Transverse colon (tissue), 4 donors: Measurements from ENCODE around the gene YTHDC2. TPM values are rescaled to one million over a fixed set of nuclear protein-coding genes. Genes with fewer than 3 reads are reported as not detected.

Source experiments
- DNase-seq: peaks from one replicate; pipeline ENCODE4 v3.0.0-alpha.2; 2019
- H3K27ac ChIP-seq, 4 donors: fragments of 200-600 bp; sonication (generic); 2 replicates each; pipeline ENCODE4 v1.5.1; 2016 to 2018; ENCODE audit warnings: inconsistent platforms in 4 of 4
- H3K27me3 ChIP-seq: fragments of 200-600 bp; sonication (generic); 2 replicates; pipeline ENCODE4 v1.5.1; 2017; ENCODE audit warnings: inconsistent platforms
- H3K36me3 ChIP-seq, 4 donors: fragments of 200-600 bp; sonication (generic); 2 replicates each; pipeline ENCODE4 v1.5.1; 2017 to 2019; ENCODE audit warnings: inconsistent platforms in 4 of 4
- H3K4me1 ChIP-seq, 4 donors: fragments of 200-600 bp; sonication (generic); 2 replicates each; pipeline ENCODE4 v1.5.1; 2017 to 2020; ENCODE audit warnings: inconsistent platforms in 4 of 4
- H3K4me3 ChIP-seq, 4 donors: fragments of 200-600 bp; sonication (generic); 1 replicate in 1 of 4; 2 replicates in 3 of 4; pipeline versions ENCODE4 v1.5.1 to v1.6.1; 2017 to 2019; ENCODE audit warnings: inconsistent platforms in 4 of 4
- H3K9me3 ChIP-seq, 2 donors: fragments of 200-600 bp; sonication (generic); 2 replicates each; pipeline ENCODE4 v1.5.1; 2017 to 2019; ENCODE audit warnings: inconsistent platforms in 2 of 2
- CTCF ChIP-seq, 5 experiments: fragments of 200-600 bp in 3 of 5; fragments of 450-650 bp in 2 of 5; sonication (generic) in 3 of 5; IDR thresholded peaks; 1 replicate in 2 of 5; 2 replicates in 3 of 5; pipeline ENCODE4 v1.5.1; 2016 to 2017; ENCODE audit warnings: antibody characterized with exemption in 5 of 5, inconsistent platforms in 3 of 5, mild to moderate bottlenecking in 2 of 5, moderate library complexity in 1 of 5
- EP300 ChIP-seq: sonication (generic); formaldehyde crosslinking; IDR thresholded peaks from one replicate; pipeline ENCODE4 v1.6.1; 2017; ENCODE audit warnings: antibody characterized with exemption, low read depth
- POLR2A ChIP-seq: fragments of 450-650 bp; IDR thresholded peaks from one replicate; pipeline ENCODE4 v1.6.1; 2016; ENCODE audit warnings: antibody characterized with exemption, mild to moderate bottlenecking, moderate library complexity
- POLR2AphosphoS5 ChIP-seq, 3 donors: sonication (generic); formaldehyde crosslinking; IDR thresholded peaks; one replicate each; pipeline ENCODE4 v1.6.1; 2016; ENCODE audit warnings: antibody characterized with exemption in 3 of 3
- WGBS, 2 donors: methylation state at CpG; one replicate each; pipeline ENCODE4 v1.1.5; 2018; ENCODE audit warnings: low coverage in 1 of 2; 5-methylcytosine and 5-hydroxymethylcytosine counted together
- in situ Hi-C, 4 donors: fragments of 200-750 bp; cut with MboI; loops; one replicate each; pipeline versions ENCODE4 v1.15.0 to v1.15.1; 2017; ENCODE audit warnings: low sequenced_read_pairs in 3 of 4, low pct_ligation_motif_present in 1 of 4, low pct_unique_long_range_greater_than_20kb in 1 of 4
- intact Hi-C: fragments of 100-400 bp; cut with DNase I; formaldehyde crosslinking; loops from one replicate; pipeline ENCODE4 v1.15.1; 2023; ENCODE audit warnings: low total_unique reads
- total RNA-seq, 4 donors: library from RNA; depleted of rRNA; stranded (reverse); fragments of >200 nt; gene quantifications; one replicate each; pipeline ENCODE4 v1.1.0, GENCODE V29; 2016

YTHDC2 gene
- total RNA-seq, 4 donors from 2014 or later, result 23.6 to 35.4 (median 27.6) TPM

- intact Hi-C loops, result no loop called here
- DNase-seq, result no peak
- peaks cover 0 to 9% (median 0%) of the 10 kb centered on the region in 4 donors for H3K4me1 ChIP-seq
- H3K27me3 ChIP-seq, result no peaks in the 10 kb centered on the region
- no peak for TF ChIP-seq CTCF (IDR thresholded peaks at IDR 0.05)
- no peak for TF ChIP-seq POLR2A
- TF ChIP-seq POLR2AphosphoS5 (IDR thresholded peaks at IDR 0.05), result no peak
- TF ChIP-seq EP300, result no peak
- H3K4me3 ChIP-seq, result no peak overlapping the region
- peaks cover 0 to 5% (median 0%) of the 10 kb centered on the region in 4 donors for H3K36me3 ChIP-seq
- no peaks in the 10 kb centered on the region for H3K9me3 ChIP-seq
- in situ Hi-C loops, result loop anchor here in 3 of 4 donors (25.0 kb wide), 1 partner anchor 534 kb away; the partner anchor contains the start of gene DCP2 (in 3 of the 3)
- H3K27ac ChIP-seq, result no peak overlapping the region
Measured at GRCh38 chr5:113520899-113521298, 7.4 kb downstream of the YTHDC2 start.

GRCh38 chr5:113523168-113523567 is 9.7 kb downstream of the YTHDC2 start:
- no peak for TF ChIP-seq EP300
- Histone ChIP-seq H3K27ac (no peak overlapping the region), H3K4me3 (no peak overlapping the region), H3K27me3 (no peaks in the 10 kb centered on the region), H3K4me1 (no peaks in the 10 kb centered on the region), H3K36me3 (peaks cover 0 to 8% (median 2%) of the 10 kb centered on the region in 4 donors), H3K9me3 (no peaks in the 10 kb centered on the region)
- WGBS, 2 donors, result 69 to 86% methylated on average over 2 of the region's 2 CpGs
- no peak for DNase-seq
- intact Hi-C loops, result no loop called here
- in situ Hi-C loops, result loop anchor here in 3 of 4 donors (25.0 kb wide), 1 partner anchor 536 kb away; the partner anchor contains the start of gene DCP2 (in 3 of the 3)

GRCh38 chr5:113524927-113525326 is 11.4 kb downstream of the YTHDC2 start:
- intact Hi-C loops, result no loop called here
- WGBS, 2 donors, result 62 to 80% methylated on average over 2 of the region's 2 CpGs
- DNase-seq, result no peak
- Histone ChIP-seq H3K4me1 (no peaks in the 10 kb centered on the region), H3K27ac (peak overlapping the region in 3 of 4 donors; percentile 5 to 22 (median 22)), H3K36me3 (peaks cover 0 to 8% (median 0%) of the 10 kb centered on the region in 4 donors), H3K27me3 (no peaks in the 10 kb centered on the region), H3K9me3 (no peaks in the 10 kb centered on the region), H3K4me3 (no peak overlapping the region)
- TF ChIP-seq POLR2A, result no peak
- TF ChIP-seq CTCF (IDR thresholded peaks at IDR 0.05), result no peak
- no peak for TF ChIP-seq POLR2AphosphoS5 (IDR thresholded peaks at IDR 0.05)
- TF ChIP-seq EP300, result no peak
- in situ Hi-C loops, result loop anchor here in 3 of 4 donors (25.0 kb wide), 1 partner anchor 538 kb away; the partner anchor contains the start of gene DCP2 (in 3 of the 3)

GRCh38 chr5:113526421-113526820 is 12.9 kb downstream of the YTHDC2 start:
- DNase-seq, result no peak
- H3K27me3 ChIP-seq, result no peaks in the 10 kb centered on the region
- TF ChIP-seq POLR2A (no peak), POLR2AphosphoS5 (IDR thresholded peaks at IDR 0.05) (no peak), EP300 (no peak), CTCF (IDR thresholded peaks at IDR 0.05) (no peak)
- H3K4me1 ChIP-seq, result no peaks in the 10 kb centered on the region
- 85 to 92% methylated on average over 4 of the region's 4 CpGs for WGBS, 2 donors
- H3K27ac ChIP-seq, result no peak overlapping the region
- no peak overlapping the region for H3K4me3 ChIP-seq
- intact Hi-C loops (no loop called here), in situ Hi-C loops (no loop called here)
- H3K9me3 ChIP-seq, result peaks cover 4 to 6% of the 10 kb centered on the region in 2 donors
- peaks cover 0 to 16% (median 2%) of the 10 kb centered on the region in 4 donors for H3K36me3 ChIP-seq

- no peak for DNase-seq
- Histone ChIP-seq H3K9me3 (peaks cover 4 to 8% of the 10 kb centered on the region in 2 donors), H3K4me1 (no peaks in the 10 kb centered on the region), H3K27ac (no peak overlapping the region), H3K4me3 (no peak overlapping the region), H3K27me3 (no peaks in the 10 kb centered on the region), H3K36me3 (peaks cover 0 to 17% (median 3%) of the 10 kb centered on the region in 4 donors)
- in situ Hi-C loops (no loop called here), intact Hi-C loops (no loop called here)
- no peak for TF ChIP-seq EP300
- TF ChIP-seq POLR2A, result no peak
- TF ChIP-seq POLR2AphosphoS5 (IDR thresholded peaks at IDR 0.05), result no peak
- no peak for TF ChIP-seq CTCF (IDR thresholded peaks at IDR 0.05)
- WGBS, 2 donors, result 96 to 100% methylated on average over 3 to 5 of the region's 5 CpGs
Measured at GRCh38 chr5:113527746-113528145, 14.3 kb downstream of the YTHDC2 start.
